Keratinocyte (primary cell): Measurements from ENCODE around the gene DESI2. TPM values are rescaled to one million over a fixed set of nuclear protein-coding genes. Genes with fewer than 3 reads are reported as not detected.

Experiments used
- DNase-seq: peaks from one replicate; pipeline ENCODE4 v3.0.0-alpha.2; 2011; ENCODE audit warnings: low read depth, missing footprints, low spot score
- FAIRE-seq: peaks from 2 replicates; lab custom pipeline; 2011; peaks lifted over from hg19 to GRCh38; lab: Jason Lieb, UNC
- H2AFZ ChIP-seq: 2 replicates; pipeline ENCODE4 v1.6.0; 2012; ENCODE audit warnings: low read length, control low read depth, inconsistent platforms; ENCODE audit not compliant: control insufficient read depth
- H3K27ac ChIP-seq: 2 replicates; pipeline ENCODE4 v1.5.1; 2011; ENCODE audit warnings: low read length; ENCODE audit not compliant: control insufficient read depth, insufficient read depth
- H3K27me3 ChIP-seq: 3 replicates; pipeline ENCODE4 v1.6.0; 2011; ENCODE audit warnings: low read length; ENCODE audit not compliant: control insufficient read depth, insufficient read depth; ENCODE audit errors: extremely low read depth
- H3K36me3 ChIP-seq, 2 experiments: 2 replicates in 1 of 2; 3 replicates in 1 of 2; pipeline ENCODE4 v1.5.1; 2011; ENCODE audit warnings: low read length in 2 of 2, mild to moderate bottlenecking in 1 of 2; ENCODE audit not compliant: control insufficient read depth in 2 of 2, insufficient read depth in 2 of 2; ENCODE audit errors: extremely low read depth in 1 of 2
- H3K4me1 ChIP-seq: 3 replicates; pipeline ENCODE4 v1.5.1; 2011; ENCODE audit warnings: low read length; ENCODE audit not compliant: control insufficient read depth, insufficient read depth; ENCODE audit errors: extremely low read depth
- H3K4me2 ChIP-seq: 3 replicates; pipeline ENCODE4 v1.6.0; 2011; ENCODE audit warnings: low read depth, low read length; ENCODE audit not compliant: control insufficient read depth, insufficient read depth; ENCODE audit errors: extremely low read depth
- H3K4me3 ChIP-seq, 3 experiments: fragments of 200-600 bp in 1 of 3; sonication (generic) in 1 of 3; 2 replicates in 2 of 3; 3 replicates in 1 of 3; pipeline ENCODE4 v1.5.1; 2011 to 2016; ENCODE audit warnings: low read length in 3 of 3, mild to moderate bottlenecking in 3 of 3, control low read depth in 2 of 3, inconsistent platforms in 1 of 3, low read depth in 1 of 3, mixed read lengths in 1 of 3, mixed run types in 1 of 3, moderate library complexity in 1 of 3; ENCODE audit not compliant: control insufficient read depth in 2 of 3, insufficient read depth in 2 of 3; ENCODE audit errors: extremely low read depth in 1 of 3
- H3K79me2 ChIP-seq: 2 replicates; pipeline ENCODE4 v1.6.0; 2012; ENCODE audit warnings: low read length; ENCODE audit not compliant: control insufficient read depth, insufficient read depth
- H3K9ac ChIP-seq: 3 replicates; pipeline ENCODE4 v1.6.0; 2011; ENCODE audit warnings: low read length; ENCODE audit not compliant: control insufficient read depth, insufficient read depth; ENCODE audit errors: extremely low read depth
- H3K9me1 ChIP-seq: 3 replicates; pipeline ENCODE4 v1.6.0; 2011; ENCODE audit warnings: low read length; ENCODE audit not compliant: control insufficient read depth, insufficient read depth; ENCODE audit errors: extremely low read depth
- H3K9me3 ChIP-seq: 2 replicates; pipeline ENCODE4 v1.5.1; 2012; ENCODE audit warnings: low read depth, low read length; ENCODE audit not compliant: control insufficient read depth
- H4K20me1 ChIP-seq: 3 replicates; pipeline ENCODE4 v1.6.0; 2011; ENCODE audit warnings: low read length; ENCODE audit not compliant: control insufficient read depth, insufficient read depth; ENCODE audit errors: extremely low read depth
- CTCF ChIP-seq, 3 experiments: IDR thresholded peaks in 1 of 3; conservative IDR thresholded peaks in 1 of 3; optimal IDR thresholded peaks in 1 of 3; 2 replicates in 2 of 3; 3 replicates in 1 of 3; pipeline versions ENCODE3 to v1.5.1; 2011; ENCODE audit warnings: low read length in 3 of 3, mild to moderate bottlenecking in 3 of 3, moderate library complexity in 2 of 3, control low read depth in 1 of 3, inconsistent platforms in 1 of 3; ENCODE audit not compliant: insufficient read depth in 2 of 3; ENCODE audit errors: extremely low read depth in 1 of 3
- EZH2 ChIP-seq: IDR thresholded peaks from one replicate; pipeline ENCODE4 v1.6.1; 2012; ENCODE audit warnings: inconsistent platforms, mild to moderate bottlenecking, low read length, moderate library complexity
- dilution Hi-C: fragments of 300-500 bp; cut with MboI; formaldehyde crosslinking; loops from one replicate; pipeline ENCODE4 v1.7.0; 2020; ENCODE audit warnings: low sequenced_read_pairs; ENCODE audit not compliant: extremely low pct_ligation_motif_present
- polyA plus RNA-seq, 5 experiments: library from polyadenylated mRNA; depleted of rRNA in 3 of 5; stranded (reverse) in 3 of 5; stranded (forward) in 1 of 5; unstranded in 1 of 5; fragments of >200 nt; gene quantifications; 1 replicate in 1 of 5; 2 replicates in 3 of 5; 3 replicates in 1 of 5; pipeline versions ENCODE4 v1.2.1 to v1.2.3, GENCODE V29; 2011 to 2012; ENCODE audit warnings: missing spikeins in 2 of 5, low read depth in 1 of 5, low replicate concordance in 1 of 5

Gene DESI2
- polyA plus RNA-seq, 1 donor (not counting 4 experiments of a cell fraction or from before 2014, with no cell fraction given) = 33.9 TPM

DNA sequence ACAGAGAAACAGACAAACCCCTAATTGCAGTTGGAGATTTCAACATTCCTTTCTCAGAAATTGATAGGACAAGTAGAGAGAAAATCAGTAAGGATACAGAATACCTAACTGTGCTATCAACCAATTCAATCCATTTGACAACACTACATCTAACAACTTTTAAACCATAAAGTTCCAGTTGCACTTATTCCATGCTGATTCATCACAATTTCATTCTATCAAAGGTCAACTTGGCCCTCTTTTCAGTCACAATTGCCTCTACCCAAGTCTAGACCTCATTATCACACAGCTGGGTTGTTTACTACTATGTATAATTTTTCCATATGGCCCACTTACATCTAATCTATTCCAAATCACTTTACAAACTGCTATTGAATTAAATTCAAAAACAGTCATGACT, 19.8 kb upstream of the DESI2 start:
- H2AFZ ChIP-seq = no peak overlapping the region
- no peaks in the 10 kb centered on the region for H3K9me3 ChIP-seq
- FAIRE-seq (no peak), DNase-seq (no peak)
- dilution Hi-C loops = no loop called here
- no peaks in the 10 kb centered on the region for H3K9me1 ChIP-seq
- no peak for TF ChIP-seq EZH2
- no peak for TF ChIP-seq CTCF (optimal IDR thresholded peaks at IDR 0.05 in 1 of 3, IDR thresholded peaks at IDR 0.05 in 1 of 3, conservative IDR thresholded peaks at IDR 0.05 in 1 of 3; ENCODE audit: extremely low read depth in 1 of 3, insufficient read depth in 2 of 3, low read length in 3 of 3)
- H4K20me1 ChIP-seq = no peaks in the 10 kb centered on the region
- no peak overlapping the region for H3K4me3 ChIP-seq
- H3K79me2 ChIP-seq = no peaks in the 10 kb centered on the region
- H3K9ac ChIP-seq = no peak overlapping the region
- H3K4me2 ChIP-seq = no peak overlapping the region
- H3K36me3 ChIP-seq = no peaks in the 10 kb centered on the region
- no peaks in the 10 kb centered on the region for H3K27me3 ChIP-seq
- H3K4me1 ChIP-seq = no peaks in the 10 kb centered on the region
- no peak overlapping the region for H3K27ac ChIP-seq

- H3K27me3 ChIP-seq = peaks cover 3% of the 10 kb centered on the region
- TF ChIP-seq CTCF (optimal IDR thresholded peaks at IDR 0.05 in 1 of 3, IDR thresholded peaks at IDR 0.05 in 1 of 3, conservative IDR thresholded peaks at IDR 0.05 in 1 of 3; ENCODE audit: extremely low read depth in 1 of 3, insufficient read depth in 2 of 3, low read length in 3 of 3) = no peak
- no peak for TF ChIP-seq EZH2
- no peak overlapping the region for H3K9ac ChIP-seq
- no peak overlapping the region for H2AFZ ChIP-seq
- FAIRE-seq (no peak), DNase-seq (no peak)
- H3K4me2 ChIP-seq = no peak overlapping the region
- no peak overlapping the region for H3K4me3 ChIP-seq
- H3K27ac ChIP-seq = no peak overlapping the region
- H3K9me3 ChIP-seq = no peaks in the 10 kb centered on the region
- H3K4me1 ChIP-seq = no peaks in the 10 kb centered on the region
- dilution Hi-C loops = no loop called here
- no peaks in the 10 kb centered on the region for H3K36me3 ChIP-seq
- H3K9me1 ChIP-seq = no peaks in the 10 kb centered on the region
- H4K20me1 ChIP-seq = no peaks in the 10 kb centered on the region
- H3K79me2 ChIP-seq = no peaks in the 10 kb centered on the region
These were observed 18.4 kb upstream of the DESI2 start for GRCh38 chr1:244634546-244634945.
